Dermis microvascular lymphatic vessel endothelial cell (primary cell): ENCODE measurements around the gene UTRN. TPM values are rescaled to one million over a fixed set of nuclear protein-coding genes. Genes with fewer than 3 reads are reported as not detected.

Source experiments
- DNase-seq, 2 donors: peaks; one replicate each; pipeline versions ENCODE4 v3.0.0 to v3.0.0-alpha.2; 2010; ENCODE audit warnings: low read depth in 2 of 2
- total RNA-seq: library from RNA; depleted of rRNA; stranded (reverse); fragments of >200 nt; gene quantifications from 2 replicates; pipeline ENCODE4 v1.2.1, GENCODE V29; 2014

Gene UTRN
- 500 and 675 TPM in 2 replicates for total RNA-seq

GRCh38 chr6:144284783-144285547 is at the start of gene UTRN:
TSS of gene UTRN (plus strand) at chr6:144285335. CDS start at chr6:144291829, 6,494 bp downstream.
- peak; percentile 47 to 86 for DNase-seq

GRCh38 chr6:144244688-144245087 is 40.4 kb upstream of the UTRN start:
- peak in 1 of 2 donors; percentile 9 for DNase-seq

GRCh38 chr6:144246988-144247387 is 38.1 kb upstream of the UTRN start:
- DNase-seq = no peak

- peak; percentile 27 to 53 for DNase-seq
Observed at GRCh38 chr6:144248003-144248402, 37.1 kb upstream of the UTRN start.

GRCh38 chr6:144248476-144249301 is 36.4 kb upstream of the UTRN start:
- no peak for DNase-seq

GRCh38 chr6:144250276-144250675 is 34.9 kb upstream of the UTRN start:
- no peak for DNase-seq

GRCh38 chr6:144252259-144252658 is 32.9 kb upstream of the UTRN start:
- DNase-seq = no peak

GRCh38 chr6:144259986-144260385 is 25.1 kb upstream of the UTRN start:
- peak in 1 of 2 donors; percentile 44 for DNase-seq

- DNase-seq = no peak
Observed at GRCh38 chr6:144262470-144263369, 22.4 kb upstream of the UTRN start.

GRCh38 chr6:144263786-144264185 is 21.3 kb upstream of the UTRN start:
- no peak for DNase-seq

- DNase-seq = peak in 1 of 2 donors; percentile 88
Observed at GRCh38 chr6:144264270-144265060, 20.7 kb upstream of the UTRN start.

- peak in 1 of 2 donors; percentile 4 for DNase-seq
Observed at GRCh38 chr6:144265061-144265357, 20.1 kb upstream of the UTRN start.

- peak in 1 of 2 donors; percentile 71 for DNase-seq
Observed at GRCh38 chr6:144265390-144265789, 19.7 kb upstream of the UTRN start.

- peak in 1 of 2 donors; percentile 16 for DNase-seq
Observed at GRCh38 chr6:144266091-144266649, 19.0 kb upstream of the UTRN start.

GRCh38 chr6:144268794-144269349 is 16.3 kb upstream of the UTRN start:
- no peak for DNase-seq

- DNase-seq = no peak
Observed at GRCh38 chr6:144277174-144277573, 8.0 kb upstream of the UTRN start.

- DNase-seq = no peak
Observed at GRCh38 chr6:144277605-144278227, 7.4 kb upstream of the UTRN start.

GRCh38 chr6:144278659-144279314 is 6.3 kb upstream of the UTRN start:
- DNase-seq = no peak

GRCh38 chr6:144279484-144280150 is 5.5 kb upstream of the UTRN start:
- no peak for DNase-seq
